HG03432 (cell line): ENCODE measurements around the gene CD59.
A peak's percentile ranks its signal among the peaks of the same experiment; 100 is the strongest.
"Not testable (repeated sequence)": the region's sequence is repeated elsewhere in the genome, so short reads cannot be mapped to it uniquely, and the experiment has no call there.

Experiments
- ATAC-seq: cut with Tn5 transposase; IDR thresholded peaks from one replicate; pipeline ENCODE4 v1.9.1; 2021; ENCODE audit warnings: mild to moderate bottlenecking, moderate library complexity; ENCODE audit not compliant: unreplicated experiment

The CD59 gene

DNA sequence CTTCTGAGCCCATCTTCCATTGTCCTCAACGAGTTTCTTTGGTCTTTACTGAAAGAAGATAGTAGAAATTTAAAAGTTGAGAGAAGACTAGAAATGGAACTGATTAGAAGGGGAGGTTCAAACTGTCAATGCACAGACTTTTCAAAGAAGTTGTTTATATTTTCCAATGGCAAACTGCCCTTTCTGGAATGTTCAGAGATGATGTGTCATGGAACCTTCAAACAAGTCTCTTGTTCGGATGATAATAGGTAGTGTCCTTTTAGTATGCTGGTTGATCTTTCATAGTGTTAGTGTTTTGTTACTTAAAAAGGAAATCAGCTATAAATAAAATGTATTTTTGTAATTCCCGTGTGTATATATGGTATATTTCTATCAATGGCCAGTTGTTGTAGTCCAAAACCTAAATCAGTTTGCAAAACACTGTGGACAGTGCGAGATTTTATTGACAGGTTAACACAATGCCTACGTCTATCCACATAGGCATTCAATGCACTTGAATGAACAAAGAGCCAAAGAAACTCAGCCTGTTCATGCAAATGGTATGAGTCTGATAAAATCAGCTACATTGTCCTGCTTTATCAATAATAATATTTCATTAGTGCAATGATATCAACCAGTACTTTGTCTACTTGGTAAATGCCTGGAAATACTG lies 66.5 kb downstream of the CD59 start:
- no peak for ATAC-seq

DNA sequence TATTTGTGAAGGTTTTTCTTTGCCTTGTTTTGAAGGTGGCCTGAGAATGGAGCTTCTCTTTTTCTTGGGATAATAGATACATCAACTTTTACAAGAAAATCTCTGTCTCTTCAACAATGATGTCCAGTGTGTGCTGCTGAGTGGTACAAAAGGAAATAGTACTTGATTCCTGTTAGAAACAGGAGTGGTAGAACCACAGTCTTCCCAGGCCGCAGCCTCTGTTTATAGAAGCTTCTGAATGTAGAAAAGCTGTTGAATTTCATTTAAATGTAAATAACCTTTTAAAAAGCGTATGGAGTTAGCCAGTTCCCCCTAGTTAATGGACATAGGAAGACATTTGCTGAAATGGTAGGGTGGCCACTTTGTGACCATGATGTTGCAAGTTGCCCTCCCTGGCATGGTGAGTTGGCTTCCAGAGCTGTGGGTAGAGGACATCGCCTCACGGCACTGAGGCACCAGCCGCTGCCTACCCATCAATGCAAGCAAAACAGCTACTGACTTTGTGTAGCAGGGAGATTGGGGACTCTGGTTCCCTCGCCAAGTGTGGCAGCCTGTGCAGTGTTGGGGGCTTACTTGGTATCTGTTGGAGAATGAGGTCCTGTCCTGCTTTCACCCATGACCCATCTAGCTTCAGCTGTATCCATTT lies 67.1 kb downstream of the CD59 start:
- ATAC-seq: no peak

GRCh38 chr11:33668468-33668825 lies 67.8 kb downstream of the CD59 start:
- ATAC-seq: no peak

GRCh38 chr11:33667819-33668467 lies 68.3 kb downstream of the CD59 start:
- no peak for ATAC-seq

DNA sequence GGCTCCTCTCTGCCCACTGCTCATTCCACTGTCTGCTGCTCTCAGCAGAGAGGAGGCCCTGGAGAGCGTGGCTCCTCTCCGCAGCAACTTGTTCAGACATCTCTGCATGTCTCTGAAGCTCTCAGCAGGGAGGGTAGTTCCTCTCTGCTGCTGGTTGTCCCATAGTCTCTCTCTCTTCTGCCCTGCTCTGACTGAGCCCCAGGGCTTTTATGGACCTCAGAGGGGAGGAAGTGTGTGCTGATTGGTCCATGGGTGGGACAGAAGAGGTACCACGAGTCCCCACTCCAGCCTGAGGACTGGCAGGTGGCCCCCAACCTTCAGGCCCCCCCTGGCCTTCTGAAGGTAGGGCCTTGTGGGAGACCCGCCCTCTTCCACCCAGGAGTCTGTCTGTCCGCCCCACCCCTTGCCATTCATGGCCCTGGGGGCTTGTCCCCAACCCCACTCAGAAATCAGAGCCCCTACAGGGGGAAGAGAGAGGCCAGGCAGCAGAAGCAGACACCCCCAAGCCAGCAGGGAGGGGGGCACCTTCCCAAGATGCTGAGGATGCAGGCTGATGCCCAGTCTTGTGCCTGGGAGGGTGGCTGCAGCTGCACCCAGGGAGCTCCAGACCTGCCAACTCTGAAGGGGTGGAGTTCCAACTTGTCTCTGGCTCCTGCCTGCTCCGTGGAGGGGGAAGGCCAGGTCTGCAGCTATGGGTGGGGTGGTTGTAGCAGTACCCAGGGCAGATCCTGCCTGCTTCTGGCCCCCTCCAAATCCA lies 70.7 kb downstream of the CD59 start:
- no peak for ATAC-seq

DNA sequence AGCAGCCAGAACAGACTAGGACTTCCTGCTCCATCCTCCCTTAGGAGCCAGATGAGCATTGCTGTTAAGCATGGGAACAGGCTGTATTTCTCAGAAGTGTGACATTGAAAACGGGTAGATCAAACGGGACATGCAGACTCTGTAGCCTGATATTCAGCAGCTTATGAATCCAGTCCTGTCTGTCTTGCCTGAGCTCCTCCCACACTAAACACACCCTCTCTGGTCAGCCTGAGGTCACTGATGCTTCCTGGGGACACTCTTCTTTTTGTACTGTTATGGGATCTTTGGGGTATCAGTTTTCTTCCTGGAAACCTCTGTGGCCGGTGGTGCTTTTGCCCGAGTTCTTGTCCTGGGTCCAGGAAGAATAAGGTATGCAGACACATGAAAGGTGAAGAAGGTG lies 71.4 kb downstream of the CD59 start:
- no peak for ATAC-seq

- ATAC-seq: no peak
Observed at GRCh38 chr11:33664166-33664565, 72.1 kb downstream of the CD59 start.

DNA sequence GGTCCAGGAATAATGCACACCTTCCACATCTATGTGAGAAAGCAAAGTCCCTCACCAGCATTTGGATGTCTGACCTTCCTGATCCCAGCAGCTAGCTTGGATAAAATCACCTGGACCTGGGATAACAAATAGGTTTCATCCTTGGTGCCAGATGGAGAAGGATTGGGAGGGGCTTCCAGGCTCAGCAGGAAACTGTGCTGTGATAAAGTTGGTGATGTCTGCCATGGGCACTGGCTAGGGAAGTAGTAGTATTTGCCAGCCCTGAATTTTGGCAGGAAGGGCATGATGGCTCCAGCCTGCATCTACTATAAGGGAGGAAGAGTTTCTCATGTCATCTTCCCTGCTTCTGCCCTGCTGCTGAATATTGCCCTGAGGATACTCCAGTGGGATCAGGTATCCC lies 73.1 kb downstream of the CD59 start:
- no peak for ATAC-seq

- ATAC-seq: not testable (repeated sequence)
Observed at GRCh38 chr11:33661526-33661925, 74.7 kb downstream of the CD59 start.

DNA sequence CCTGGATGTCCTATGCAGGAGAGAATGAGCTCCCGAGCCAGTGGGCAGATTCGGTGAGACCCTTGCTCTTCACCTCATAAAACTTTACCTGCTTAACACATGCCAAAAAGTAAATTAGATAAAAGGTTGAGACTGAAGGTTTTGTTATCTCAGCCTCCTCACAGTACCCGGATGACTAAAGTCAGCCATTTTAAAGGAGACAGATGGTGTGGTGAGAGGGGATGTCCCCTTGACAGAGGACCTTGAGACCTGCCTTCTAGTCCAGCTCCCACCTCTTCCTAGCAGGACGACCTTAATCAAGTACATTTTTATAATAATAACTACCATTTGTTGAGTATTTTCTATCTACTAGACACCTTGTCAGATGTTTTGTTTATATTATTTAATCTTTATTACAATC lies 75.3 kb downstream of the CD59 start:
- ATAC-seq: no peak

GRCh38 chr11:33659370-33660139 lies 76.7 kb downstream of the CD59 start:
- ATAC-seq: no peak

DNA sequence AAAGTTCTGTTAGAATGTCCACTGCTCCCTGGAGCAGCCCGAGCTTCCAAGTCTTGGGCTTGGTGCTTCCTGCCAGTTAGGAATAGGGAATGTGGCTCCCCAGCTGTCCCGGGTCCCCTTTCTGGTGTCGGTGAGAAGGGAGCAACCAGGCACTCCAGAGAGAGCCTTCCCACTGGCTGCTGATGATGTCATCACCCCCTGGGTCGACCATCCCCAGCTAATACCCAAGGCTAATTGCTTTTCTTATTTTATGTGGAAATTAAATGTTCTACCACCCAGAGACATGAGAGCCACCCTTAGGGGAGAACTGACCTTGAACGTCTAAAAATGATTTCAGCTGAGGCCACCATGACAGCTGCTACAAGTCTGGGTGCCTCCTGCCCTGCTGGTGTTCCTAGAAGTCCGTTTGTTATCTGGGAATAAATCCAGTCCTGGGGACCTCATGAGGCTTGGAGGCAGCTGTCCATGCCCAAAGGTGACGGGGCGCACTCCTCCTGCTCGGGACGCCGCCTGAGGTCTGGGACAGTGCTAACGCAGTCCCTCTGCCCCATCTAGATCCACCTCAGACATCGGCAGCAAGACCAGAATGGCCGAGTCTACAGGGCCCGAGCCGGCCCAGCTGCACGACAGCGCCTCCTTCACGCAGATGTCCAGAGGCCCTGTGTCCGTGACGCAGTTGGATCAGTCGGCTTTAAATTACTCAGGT lies 77.9 kb downstream of the CD59 start:
- no peak for ATAC-seq

GRCh38 chr11:33657757-33658156 lies 78.5 kb downstream of the CD59 start:
- ATAC-seq: no peak

GRCh38 chr11:33656768-33657167 lies 79.5 kb downstream of the CD59 start:
- no peak for ATAC-seq

DNA sequence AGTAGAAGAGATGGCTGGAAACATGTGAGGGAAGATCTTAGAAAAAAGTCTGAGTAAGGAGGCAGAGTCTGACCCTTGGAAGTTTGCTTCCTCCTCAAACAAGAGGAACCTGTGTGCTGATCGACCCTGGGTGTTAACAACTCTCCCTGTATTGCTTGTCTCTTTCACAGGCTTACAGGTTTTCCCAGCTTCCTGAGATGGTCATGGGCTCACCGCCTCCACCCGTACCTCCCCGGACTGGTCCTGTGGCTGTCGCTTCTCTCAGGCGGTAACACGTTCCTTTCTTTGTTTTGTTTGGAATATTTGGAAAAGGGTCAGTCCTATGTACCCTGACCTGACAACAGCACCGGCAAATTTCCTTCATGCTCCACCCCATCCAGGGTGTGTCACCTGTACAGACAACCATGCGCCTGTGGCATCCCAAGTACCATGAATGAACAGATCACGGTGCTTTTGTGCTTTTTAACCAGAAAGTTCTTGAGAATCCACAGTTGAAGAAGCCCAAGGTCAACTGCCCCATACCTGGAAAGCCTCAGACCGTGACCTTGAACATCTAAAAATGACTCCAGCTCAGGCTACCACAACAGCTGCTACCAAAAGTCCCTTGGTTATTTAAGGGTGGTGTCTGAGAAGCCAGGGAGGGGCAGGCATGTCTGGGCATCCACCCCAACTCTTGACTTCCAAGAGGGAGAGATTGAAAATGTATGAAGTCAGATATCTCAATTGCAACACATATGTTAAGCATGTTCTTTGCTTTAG lies 80.2 kb downstream of the CD59 start:
- peak; percentile 81 for ATAC-seq

DNA sequence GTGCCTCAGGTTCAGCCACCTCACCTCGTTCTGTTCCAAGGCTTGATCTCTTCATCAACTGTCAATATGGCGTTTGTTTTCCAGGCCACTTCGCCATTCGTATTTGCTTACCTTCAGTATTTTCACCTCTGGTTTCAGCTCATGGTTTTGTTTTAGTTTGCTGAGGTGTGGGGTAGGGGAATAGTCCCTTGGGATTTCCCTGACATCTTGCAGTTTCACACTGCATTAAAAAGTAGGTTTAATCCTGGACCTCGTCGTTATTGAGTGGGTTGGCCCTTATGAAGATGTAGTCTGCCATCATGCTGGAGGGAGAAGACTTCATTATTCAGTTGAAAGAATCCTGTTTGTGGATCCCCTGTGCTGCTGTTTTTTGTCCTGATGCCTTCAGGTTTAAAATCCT lies 81.6 kb downstream of the CD59 start:
- ATAC-seq: no peak
